GM12865 (cell line): Measurements from ENCODE around the gene ARHGAP4.

Source experiments
- DNase-seq: peaks from one replicate; pipeline ENCODE4 v3.0.0; 2010; ENCODE audit warnings: low read depth
- H3K4me3 ChIP-seq: 2 replicates; pipeline ENCODE4 v1.5.1; 2011; ENCODE audit warnings: mild to moderate bottlenecking, low read depth, low read length, control low read depth
- TF ChIP-seq, protein P1 (sequence below): IDR thresholded peaks from 2 replicates; pipeline ENCODE4 v1.5.1; 2011; ENCODE audit warnings: low read length, control low read depth, low read depth, inconsistent platforms; ENCODE audit not compliant: insufficient read depth; ENCODE audit errors: missing control alignments

The ARHGAP4 gene

DNA sequence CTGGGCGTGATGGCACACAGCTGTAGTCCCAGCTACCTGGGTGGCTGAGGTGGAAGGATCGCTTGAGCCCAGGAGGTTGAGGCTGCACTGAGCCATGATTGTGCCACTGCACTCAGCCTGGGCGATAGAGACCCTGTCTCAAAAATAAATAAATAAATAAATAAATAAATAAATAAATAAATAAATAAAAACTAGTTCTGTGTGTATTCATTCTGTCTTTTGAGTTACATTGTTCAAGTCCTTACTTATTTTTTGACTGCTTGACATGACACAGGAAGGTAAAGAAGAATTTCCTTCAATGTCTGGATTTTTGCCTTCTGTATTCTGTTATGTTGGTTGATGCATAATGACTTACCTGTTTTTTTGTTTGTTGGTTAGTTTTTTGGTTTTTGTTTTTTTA is 11.0 kb upstream of the ARHGAP4 start:
- H3K4me3 ChIP-seq: no peak overlapping the region
- TF ChIP-seq, protein P1, sequence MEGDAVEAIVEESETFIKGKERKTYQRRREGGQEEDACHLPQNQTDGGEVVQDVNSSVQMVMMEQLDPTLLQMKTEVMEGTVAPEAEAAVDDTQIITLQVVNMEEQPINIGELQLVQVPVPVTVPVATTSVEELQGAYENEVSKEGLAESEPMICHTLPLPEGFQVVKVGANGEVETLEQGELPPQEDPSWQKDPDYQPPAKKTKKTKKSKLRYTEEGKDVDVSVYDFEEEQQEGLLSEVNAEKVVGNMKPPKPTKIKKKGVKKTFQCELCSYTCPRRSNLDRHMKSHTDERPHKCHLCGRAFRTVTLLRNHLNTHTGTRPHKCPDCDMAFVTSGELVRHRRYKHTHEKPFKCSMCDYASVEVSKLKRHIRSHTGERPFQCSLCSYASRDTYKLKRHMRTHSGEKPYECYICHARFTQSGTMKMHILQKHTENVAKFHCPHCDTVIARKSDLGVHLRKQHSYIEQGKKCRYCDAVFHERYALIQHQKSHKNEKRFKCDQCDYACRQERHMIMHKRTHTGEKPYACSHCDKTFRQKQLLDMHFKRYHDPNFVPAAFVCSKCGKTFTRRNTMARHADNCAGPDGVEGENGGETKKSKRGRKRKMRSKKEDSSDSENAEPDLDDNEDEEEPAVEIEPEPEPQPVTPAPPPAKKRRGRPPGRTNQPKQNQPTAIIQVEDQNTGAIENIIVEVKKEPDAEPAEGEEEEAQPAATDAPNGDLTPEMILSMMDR: no peak
- DNase-seq: no peak

- TF ChIP-seq, protein P1: no peak
- no peak for DNase-seq
- H3K4me3 ChIP-seq: peak overlapping the region; percentile 59
Measured at GRCh38 chrX:153935326-153935851, 9.3 kb upstream of the ARHGAP4 start.

- peak within 1 kb of the TSS; percentile 73 for H3K4me3 ChIP-seq
- DNase-seq: peak; percentile 84
Measured at GRCh38 chrX:153934762-153935325, 8.8 kb upstream of the ARHGAP4 start, which contains the start of gene NAA10. TSS of gene NAA10 (minus strand) at chrX:153935037. CDS start at chrX:153934904, 133 bp downstream.

GRCh38 chrX:153934148-153934761 is 8.2 kb upstream of the ARHGAP4 start:
- peak overlapping the region; percentile 73 for H3K4me3 ChIP-seq
- TF ChIP-seq, protein P1: no peak
- DNase-seq: no peak

More at GRCh38 chrX:153934762-153935325, 8.8 kb upstream of the ARHGAP4 start, which contains the start of gene NAA10:
- TF ChIP-seq, protein P1: no peak

GRCh38 chrX:153933748-153934147 is 7.7 kb upstream of the ARHGAP4 start:
- no peak for DNase-seq
- TF ChIP-seq, protein P1: no peak
- peak overlapping the region; percentile 73 for H3K4me3 ChIP-seq

DNA sequence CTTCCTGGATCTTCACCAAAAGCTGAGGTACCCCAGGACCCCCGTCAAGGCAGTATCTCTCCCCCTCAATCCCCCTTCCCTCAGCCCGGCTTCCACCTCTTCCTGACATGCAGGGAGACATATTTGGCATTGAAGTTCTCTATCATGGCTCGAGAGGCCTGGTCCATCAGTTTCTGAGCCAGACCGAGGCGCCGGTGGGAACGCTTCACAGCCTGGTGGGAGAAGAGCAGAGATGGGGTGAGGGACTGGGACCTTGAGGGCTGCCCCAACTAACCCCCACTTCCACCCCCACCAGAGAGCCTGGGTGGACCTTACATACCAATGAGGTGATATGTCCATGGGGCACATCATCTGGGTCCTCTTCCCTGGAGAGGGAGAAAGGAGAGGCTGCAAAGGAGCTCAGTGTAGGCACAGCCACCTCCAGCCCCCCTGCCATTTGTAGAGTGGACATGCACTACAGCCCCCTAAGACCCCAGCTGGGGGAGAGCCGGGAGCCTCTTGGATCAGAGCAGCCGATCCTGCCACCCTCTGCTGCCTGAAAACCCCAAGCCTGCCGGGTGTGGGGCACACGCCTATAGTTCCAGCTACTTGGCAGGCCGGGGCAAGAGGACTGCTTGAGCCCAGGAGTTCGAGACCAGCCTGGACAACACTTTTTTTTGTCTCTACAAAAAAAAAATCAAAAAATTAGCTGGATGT is 6.3 kb upstream of the ARHGAP4 start:
- TF ChIP-seq, protein P1: no peak
- DNase-seq: no peak
- no peak overlapping the region for H3K4me3 ChIP-seq
